Bronchial smooth muscle cell (primary cell): ENCODE measurements around the gene NEUROD4. TPM values are rescaled to one million over a fixed set of nuclear protein-coding genes. Genes with fewer than 3 reads are reported as not detected.

ENCODE experiments used
- total RNA-seq: library from RNA; depleted of rRNA; stranded (reverse); fragments of >200 nt; gene quantifications from 2 replicates; pipeline ENCODE4 v1.2.1, GENCODE V29; 2014

Gene NEUROD4, protein sequence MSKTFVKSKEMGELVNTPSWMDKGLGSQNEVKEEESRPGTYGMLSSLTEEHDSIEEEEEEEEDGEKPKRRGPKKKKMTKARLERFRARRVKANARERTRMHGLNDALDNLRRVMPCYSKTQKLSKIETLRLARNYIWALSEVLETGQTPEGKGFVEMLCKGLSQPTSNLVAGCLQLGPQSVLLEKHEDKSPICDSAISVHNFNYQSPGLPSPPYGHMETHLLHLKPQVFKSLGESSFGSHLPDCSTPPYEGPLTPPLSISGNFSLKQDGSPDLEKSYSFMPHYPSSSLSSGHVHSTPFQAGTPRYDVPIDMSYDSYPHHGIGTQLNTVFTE
- total RNA-seq, result not detected in 2 replicates

DNA sequence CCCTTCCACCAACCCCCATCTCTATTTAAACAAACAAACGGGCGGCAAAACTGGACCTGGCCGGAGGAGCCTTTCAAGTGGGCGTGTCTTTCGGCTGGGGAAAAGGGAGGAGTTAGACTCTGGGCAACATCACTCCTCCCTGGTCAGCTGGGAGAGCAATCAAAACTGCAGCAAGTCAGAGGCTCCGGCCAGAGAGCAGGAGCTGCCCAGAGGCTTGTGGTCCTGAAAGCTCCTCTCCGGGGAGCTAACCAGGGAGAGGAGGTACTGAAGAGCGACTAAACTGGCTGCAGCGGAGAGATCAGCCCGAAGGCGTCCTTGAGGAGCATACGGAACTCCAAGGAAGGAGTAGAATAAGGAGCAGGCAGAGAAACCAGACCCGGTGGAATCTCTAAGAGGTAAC, at the start of gene NEUROD4:
Gene NEUROD4 (plus strand): TSS at position 191 of the 400 bp plus-strand sequence. CDS start 6,466 bp downstream, outside the sequence.

DNA sequence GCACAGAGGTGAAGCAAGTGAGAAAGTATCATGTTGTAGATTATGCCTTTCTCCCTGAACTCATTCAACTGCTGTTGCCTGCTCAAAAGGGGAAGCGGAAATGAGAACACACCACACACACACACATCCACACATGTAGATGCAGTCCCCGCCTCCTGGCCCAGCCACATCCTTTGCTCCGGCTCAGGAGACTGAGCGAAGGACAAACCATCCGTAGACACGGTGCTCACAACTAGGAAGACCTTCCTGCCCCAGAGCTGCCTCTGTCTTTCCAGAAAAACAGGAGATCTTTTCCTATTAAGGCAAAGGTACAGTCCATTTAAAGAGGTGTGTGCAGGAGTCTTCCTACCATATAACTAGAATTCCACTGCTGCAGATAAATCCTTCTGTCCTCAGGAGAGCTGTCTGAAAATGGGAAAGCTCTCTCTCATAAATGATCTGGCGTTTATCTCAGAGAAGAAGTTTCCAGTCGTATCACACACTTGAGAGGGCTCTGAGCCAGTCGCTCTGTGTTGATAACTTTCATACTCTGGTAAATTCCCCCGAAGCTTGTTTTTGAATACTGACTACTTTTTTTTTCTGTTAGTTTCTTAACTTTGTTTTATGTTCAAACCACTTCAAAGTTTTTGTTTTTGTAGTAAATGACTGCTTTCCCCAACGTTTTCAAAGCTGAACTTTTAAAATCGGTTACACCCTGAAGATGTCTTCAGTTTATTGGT, 35.0 kb upstream of the NEUROD4 start, which contains the start of gene TESPA1:
Gene TESPA1 (minus strand): TSS at position 105 of the 719 bp plus-strand sequence. CDS start 10,200 bp downstream, outside the sequence.

Other genes starting within 250 kb of the NEUROD4 start
- not detected in 2 replicates for gene MUCL1, start 165.5 kb upstream of the NEUROD4 start, total RNA-seq
- not detected in 2 replicates for gene TESPA1, start 35.2 kb upstream of the NEUROD4 start, total RNA-seq
- gene OR9K2, start 106.4 kb downstream of the NEUROD4 start, total RNA-seq, result not detected in 2 replicates
- gene OR10A7, start 201.1 kb downstream of the NEUROD4 start, total RNA-seq, result not detected in 2 replicates
- not detected in 2 replicates for gene OR6C74, start 224.6 kb downstream of the NEUROD4 start, total RNA-seq